ENCODE measurements around the gene VMP1. TPM values are rescaled to one million over a fixed set of nuclear protein-coding genes. Genes with fewer than 3 reads are reported as not detected.
A peak's percentile ranks its signal among the peaks of the same experiment; 100 is the strongest.

VMP1 gene
- total RNA-seq, result 100 to 1,000 TPM; 398 to 408 TPM

DNA sequence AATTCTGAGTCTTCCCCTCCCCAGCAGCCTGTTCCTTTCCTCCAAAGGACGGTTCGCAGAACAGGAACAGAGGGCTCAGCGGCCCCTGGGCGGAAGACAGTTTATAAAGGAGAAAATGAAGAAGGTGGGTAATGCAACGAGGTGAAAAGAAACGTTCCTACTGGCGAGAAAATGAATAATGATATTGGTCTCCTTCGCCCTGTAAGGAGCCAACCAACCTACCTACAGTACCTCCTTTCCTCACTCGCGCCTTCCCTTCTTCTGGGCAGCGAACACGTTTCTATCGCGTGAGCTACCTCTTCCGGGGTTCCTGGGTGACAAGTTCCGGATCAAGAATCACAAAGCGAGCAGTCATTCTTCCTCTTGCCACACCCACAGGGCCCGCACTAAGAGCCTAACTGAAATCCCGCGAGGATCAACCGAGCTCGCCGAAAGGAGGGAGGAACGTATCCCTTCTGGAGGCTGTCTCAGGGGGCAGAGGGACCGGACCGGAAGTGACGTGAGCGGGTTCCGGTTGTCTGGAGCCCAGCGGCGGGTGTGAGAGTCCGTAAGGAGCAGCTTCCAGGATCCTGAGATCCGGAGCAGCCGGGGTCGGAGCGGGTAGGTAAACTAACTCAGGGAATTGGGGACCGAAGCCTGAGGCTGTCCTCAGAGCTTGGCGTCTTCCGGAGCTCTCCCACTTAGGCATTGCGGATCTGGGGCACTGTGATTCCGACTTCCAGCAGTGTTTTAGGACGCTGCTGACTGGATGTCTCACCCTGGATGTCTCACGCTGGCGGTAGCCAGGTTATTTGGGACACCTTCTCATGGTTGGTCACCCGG, at the start of gene VMP1, which contains the start of gene PTRH2:
TSS of gene VMP1 (plus strand) at position 506 of the 822 bp plus-strand sequence. CDS start 23,793 bp downstream, outside the sequence.
TSS of gene PTRH2 (minus strand) at position 282 of the 822 bp plus-strand sequence. CDS start 9,452 bp downstream, outside the sequence.
- H3K27me3 Mint-ChIP-seq, result no peaks in the 10 kb centered on the region
- DNase-seq, result peak; percentile 95
- H3K27ac Mint-ChIP-seq, result peak within 1 kb of the TSS; percentile 91
- CTCF ChIA-PET, result interaction anchor here (0.9 to 2.2 kb wide), 10 partner anchors 32 to 378 kb away, joined by 3 to 7 read pairs (median 4); partner anchors contain the start of gene CLTC
- peaks cover 22% of the 10 kb centered on the region for H3K36me3 Mint-ChIP-seq (ENCODE audit: low read depth)
- H3K4me1 Mint-ChIP-seq, result peaks cover 49% of the 10 kb centered on the region
- H3K9me3 Mint-ChIP-seq, result no peaks in the 10 kb centered on the region
- peak within 1 kb of the TSS; percentile 98 for H3K4me3 Mint-ChIP-seq
- POLR2A ChIA-PET, result interaction anchor here (0.7 to 3.7 kb wide), 28 partner anchors 9 to 552 kb away, joined by 3 to 50 read pairs (median 6); partner anchors contain the start of genes CLTC, DHX40, HEATR6 and PRR11

DNA sequence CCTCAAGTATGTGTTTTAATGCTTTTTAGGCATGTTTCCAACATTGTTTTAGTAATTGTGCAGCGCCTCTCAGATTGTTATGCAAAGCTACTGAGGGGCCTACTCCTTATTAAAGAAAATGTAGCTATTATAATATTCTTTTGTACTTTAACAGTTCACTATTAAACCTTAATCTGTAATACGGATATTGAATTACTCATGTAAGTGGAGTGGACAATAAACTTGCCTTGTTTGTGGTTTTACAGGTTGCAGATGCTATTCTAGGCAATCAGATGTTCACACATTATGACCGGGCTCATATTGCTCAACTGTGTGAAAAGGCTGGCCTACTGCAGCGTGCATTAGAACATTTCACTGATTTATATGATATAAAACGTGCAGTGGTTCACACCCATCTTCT, 41.2 kb upstream of the VMP1 start:
- H3K4me3 Mint-ChIP-seq, result no peak overlapping the region
- no peak for DNase-seq
- ChIA-PET CTCF (no interaction called here), POLR2A (no interaction called here)
- no peaks in the 10 kb centered on the region for H3K27me3 Mint-ChIP-seq
- H3K4me1 Mint-ChIP-seq, result peaks cover 22% of the 10 kb centered on the region
- H3K9me3 Mint-ChIP-seq, result no peaks in the 10 kb centered on the region
- no peak overlapping the region for H3K27ac Mint-ChIP-seq
- H3K36me3 Mint-ChIP-seq (ENCODE audit: low read depth), result peaks cover 77% of the 10 kb centered on the region

DNA sequence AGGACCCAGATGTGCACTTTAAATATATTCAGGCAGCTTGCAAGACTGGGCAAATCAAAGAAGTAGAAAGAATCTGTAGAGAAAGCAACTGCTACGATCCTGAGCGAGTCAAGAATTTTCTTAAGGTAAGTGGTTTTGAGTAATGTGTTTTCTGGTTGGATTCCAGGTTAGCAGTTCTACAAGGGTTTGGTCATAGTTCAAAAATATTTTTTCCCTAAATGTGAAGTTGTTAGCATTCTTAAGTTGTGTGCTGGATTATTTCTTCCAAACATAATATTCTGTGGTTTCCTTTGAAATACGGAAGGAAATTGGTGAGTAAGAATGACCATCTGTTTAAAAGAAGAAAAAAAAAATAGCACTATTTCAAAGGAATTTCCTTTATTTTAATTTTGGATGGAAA, 38.6 kb upstream of the VMP1 start:
- peaks cover 31% of the 10 kb centered on the region for H3K4me1 Mint-ChIP-seq
- ChIA-PET POLR2A (interaction anchor here (1.0 to 3.1 kb wide), 3 partner anchors 8 to 49 kb away, joined by 4 to 8 read pairs (median 5); partner anchors contain the start of gene CLTC), CTCF (interaction anchor here (0.9 to 1.5 kb wide), 2 partner anchors 33 to 352 kb away, joined by 3 to 5 read pairs; no protein-coding TSS in a partner anchor)
- no peaks in the 10 kb centered on the region for H3K27me3 Mint-ChIP-seq
- H3K9me3 Mint-ChIP-seq, result no peaks in the 10 kb centered on the region
- no peak for DNase-seq
- H3K4me3 Mint-ChIP-seq, result no peak overlapping the region
- peaks cover 78% of the 10 kb centered on the region for H3K36me3 Mint-ChIP-seq (ENCODE audit: low read depth)
- H3K27ac Mint-ChIP-seq, result peak overlapping the region; percentile 40

DNA sequence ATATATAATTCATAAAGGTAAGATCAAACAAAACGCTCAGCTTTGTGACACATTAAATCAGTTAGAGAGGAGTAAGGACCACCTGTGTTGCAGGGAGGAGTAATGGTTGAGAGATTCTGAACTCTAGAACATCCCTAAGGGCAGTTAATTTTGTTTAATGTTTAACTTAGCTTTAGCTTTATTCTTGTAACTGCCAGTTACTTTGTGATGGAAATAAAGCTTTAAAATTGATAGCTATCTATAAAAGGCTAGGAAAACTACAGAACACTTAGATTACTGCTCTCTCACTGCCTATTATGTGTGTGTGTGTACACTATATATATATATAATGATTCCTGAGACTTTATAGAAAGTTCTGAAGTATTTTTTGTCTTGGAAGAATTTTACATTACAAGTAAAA, 38.0 kb upstream of the VMP1 start:
- peaks cover 31% of the 10 kb centered on the region for H3K4me1 Mint-ChIP-seq
- no peaks in the 10 kb centered on the region for H3K27me3 Mint-ChIP-seq
- no peaks in the 10 kb centered on the region for H3K9me3 Mint-ChIP-seq
- CTCF ChIA-PET, result interaction anchor here (0.9 to 1.5 kb wide), 2 partner anchors 34 to 353 kb away, joined by 3 to 5 read pairs; no protein-coding TSS in a partner anchor
- no peak for DNase-seq
- no peak overlapping the region for H3K4me3 Mint-ChIP-seq
- peak overlapping the region; percentile 10 for H3K27ac Mint-ChIP-seq
- POLR2A ChIA-PET, result interaction anchor here (1.0 to 3.1 kb wide), 5 partner anchors 9 to 169 kb away, joined by 3 to 8 read pairs (median 4); partner anchors contain the start of gene CLTC
- peaks cover 77% of the 10 kb centered on the region for H3K36me3 Mint-ChIP-seq (ENCODE audit: low read depth)

DNA sequence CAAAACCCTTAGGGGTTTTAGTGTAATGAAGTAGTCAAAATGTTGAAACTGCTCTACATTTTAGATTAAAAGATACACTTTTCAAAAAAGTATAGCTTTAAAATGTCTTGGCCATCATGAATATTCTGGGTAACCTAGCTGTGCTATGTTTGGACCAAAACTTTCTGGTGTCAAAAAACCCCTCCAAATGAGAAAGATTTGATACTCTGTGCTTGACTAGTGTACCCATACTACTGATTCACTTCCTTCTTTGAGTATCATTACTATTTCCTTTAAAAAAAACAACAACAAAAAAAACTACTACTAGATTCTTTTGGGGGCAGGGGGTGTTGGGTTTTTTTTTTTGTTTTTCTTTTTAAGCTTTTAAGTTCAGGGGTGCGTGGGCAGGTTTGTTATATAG, 37.5 kb upstream of the VMP1 start:
- Mint-ChIP-seq H3K27ac (peak overlapping the region; percentile 12), H3K27me3 (no peaks in the 10 kb centered on the region), H3K4me3 (no peak overlapping the region), H3K4me1 (peaks cover 31% of the 10 kb centered on the region), H3K36me3 (ENCODE audit: low read depth) (peaks cover 77% of the 10 kb centered on the region), H3K9me3 (no peaks in the 10 kb centered on the region)
- POLR2A ChIA-PET, result interaction anchor here (1.0 to 3.1 kb wide), 5 partner anchors 9 to 168 kb away, joined by 3 to 10 read pairs (median 5); partner anchors contain the start of gene CLTC
- CTCF ChIA-PET, result interaction anchor here (0.9 to 1.5 kb wide), 2 partner anchors 35 to 353 kb away, joined by 3 to 5 read pairs; no protein-coding TSS in a partner anchor
- no peak for DNase-seq

DNA sequence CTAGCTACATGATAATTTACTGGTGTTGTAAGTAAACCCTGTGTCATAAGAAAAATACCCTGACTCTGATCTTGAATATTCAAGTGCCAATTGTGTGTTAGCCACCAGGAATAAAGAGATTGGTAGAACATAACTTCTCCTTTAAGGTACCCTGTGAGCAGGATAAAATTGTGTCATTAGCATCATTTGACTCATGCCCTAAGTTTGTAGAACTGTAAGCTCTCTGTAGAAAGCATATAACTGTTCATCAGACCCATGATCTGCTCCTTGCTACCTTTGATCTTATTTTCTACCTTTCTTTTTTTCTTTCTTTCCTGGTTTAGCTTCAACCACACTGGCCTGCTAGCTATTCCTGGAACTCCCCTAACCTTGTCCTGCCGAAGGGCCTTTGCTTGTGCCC, 36.1 kb upstream of the VMP1 start:
- H3K4me3 Mint-ChIP-seq, result no peak overlapping the region
- no peaks in the 10 kb centered on the region for H3K27me3 Mint-ChIP-seq
- peaks cover 31% of the 10 kb centered on the region for H3K4me1 Mint-ChIP-seq
- peaks cover 73% of the 10 kb centered on the region for H3K36me3 Mint-ChIP-seq (ENCODE audit: low read depth)
- no peak overlapping the region for H3K27ac Mint-ChIP-seq
- ChIA-PET POLR2A (interaction anchor here (1.1 to 3.1 kb wide), 5 partner anchors 11 to 221 kb away, joined by 3 to 10 read pairs (median 4); partner anchors contain the start of genes CLTC and TUBD1), CTCF (interaction anchor here (0.6 kb wide), 1 partner anchor 151 kb away, joined by 4 read pairs; no protein-coding TSS in a partner anchor)
- DNase-seq, result no peak
- no peaks in the 10 kb centered on the region for H3K9me3 Mint-ChIP-seq

DNA sequence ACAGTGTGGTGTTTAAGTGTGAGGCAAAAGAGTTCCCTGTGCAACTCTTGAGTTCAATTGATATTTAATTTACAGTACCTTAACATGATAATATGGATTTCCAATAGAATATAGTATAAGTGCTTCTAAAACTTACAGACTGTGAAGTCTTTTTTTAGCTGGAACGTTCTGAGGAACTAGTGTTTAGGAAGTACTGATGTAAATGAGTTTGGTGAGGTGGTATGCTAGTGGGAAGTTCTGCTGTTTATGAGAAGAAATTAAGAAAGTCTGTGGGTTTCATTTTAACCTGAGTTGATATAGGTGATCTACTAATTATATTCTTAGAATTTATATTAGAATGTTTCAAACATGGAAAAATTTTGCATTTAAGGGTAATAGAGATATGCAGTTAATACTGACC, 32.2 kb upstream of the VMP1 start:
- no peak for DNase-seq
- H3K9me3 Mint-ChIP-seq, result no peaks in the 10 kb centered on the region
- no peak overlapping the region for H3K27ac Mint-ChIP-seq
- peaks cover 14% of the 10 kb centered on the region for H3K4me1 Mint-ChIP-seq
- POLR2A ChIA-PET, result interaction anchor here (1.1 to 3.9 kb wide), 5 partner anchors 26 to 55 kb away, joined by 3 to 14 read pairs (median 3); partner anchors contain the start of genes CLTC and PTRH2
- CTCF ChIA-PET, result interaction anchor here (1.5 kb wide), 1 partner anchor 32 kb away, joined by 4 read pairs; the partner anchor contains the start of genes PTRH2 and VMP1
- no peak overlapping the region for H3K4me3 Mint-ChIP-seq
- H3K27me3 Mint-ChIP-seq, result no peaks in the 10 kb centered on the region
- peaks cover 67% of the 10 kb centered on the region for H3K36me3 Mint-ChIP-seq (ENCODE audit: low read depth)

DNA sequence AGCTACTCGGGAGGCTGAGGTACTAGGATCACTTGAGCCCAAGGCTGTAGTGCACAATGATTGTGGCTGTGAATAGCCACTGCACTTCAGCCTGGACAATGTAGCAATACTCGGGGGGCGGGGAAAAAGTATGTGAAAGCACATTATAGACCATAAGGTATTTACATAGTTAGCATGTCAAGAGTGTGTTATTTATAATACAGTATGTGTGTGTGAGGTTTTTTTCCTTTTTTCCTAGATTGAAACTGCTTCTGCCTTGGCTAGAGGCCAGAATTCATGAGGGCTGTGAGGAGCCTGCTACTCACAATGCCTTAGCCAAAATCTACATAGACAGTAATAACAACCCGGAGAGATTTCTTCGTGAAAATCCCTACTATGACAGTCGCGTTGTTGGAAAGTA, 30.7 kb upstream of the VMP1 start:
- CTCF ChIA-PET, result no interaction called here
- H3K27me3 Mint-ChIP-seq, result no peaks in the 10 kb centered on the region
- no peak overlapping the region for H3K27ac Mint-ChIP-seq
- POLR2A ChIA-PET, result interaction anchor here (3.9 kb wide), 1 partner anchor 57 kb away, joined by 14 read pairs; the partner anchor contains the start of gene CLTC
- peaks cover 6% of the 10 kb centered on the region for H3K4me1 Mint-ChIP-seq
- H3K4me3 Mint-ChIP-seq, result no peak overlapping the region
- no peaks in the 10 kb centered on the region for H3K9me3 Mint-ChIP-seq
- DNase-seq, result no peak
- peaks cover 66% of the 10 kb centered on the region for H3K36me3 Mint-ChIP-seq (ENCODE audit: low read depth)

DNA sequence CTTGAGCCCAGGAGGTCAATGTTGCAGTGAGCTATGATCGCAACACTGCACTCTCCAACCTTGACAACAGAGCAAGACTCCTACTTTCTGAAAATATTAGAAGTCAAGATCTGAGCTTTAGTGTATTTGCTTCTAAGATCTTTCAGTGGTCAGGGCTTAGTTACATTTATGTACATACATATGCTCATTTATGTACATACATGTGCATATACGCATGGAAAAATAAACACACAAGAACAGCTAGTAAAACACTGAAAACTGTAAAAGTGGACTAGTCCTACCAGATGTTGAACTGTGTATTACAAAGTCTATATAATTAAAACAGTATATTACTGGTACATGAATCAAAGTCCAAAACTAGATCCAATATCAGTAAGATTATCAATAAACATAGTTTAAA, 28.5 kb upstream of the VMP1 start:
- no peak for DNase-seq
- POLR2A ChIA-PET, result interaction anchor here (0.9 kb wide), 1 partner anchor 9 kb away, joined by 3 read pairs; no protein-coding TSS in a partner anchor
- H3K4me1 Mint-ChIP-seq, result no peaks in the 10 kb centered on the region
- H3K4me3 Mint-ChIP-seq, result no peak overlapping the region
- H3K27me3 Mint-ChIP-seq, result no peaks in the 10 kb centered on the region
- H3K9me3 Mint-ChIP-seq, result no peaks in the 10 kb centered on the region
- CTCF ChIA-PET, result no interaction called here
- H3K36me3 Mint-ChIP-seq (ENCODE audit: low read depth), result peaks cover 76% of the 10 kb centered on the region
- no peak overlapping the region for H3K27ac Mint-ChIP-seq

DNA sequence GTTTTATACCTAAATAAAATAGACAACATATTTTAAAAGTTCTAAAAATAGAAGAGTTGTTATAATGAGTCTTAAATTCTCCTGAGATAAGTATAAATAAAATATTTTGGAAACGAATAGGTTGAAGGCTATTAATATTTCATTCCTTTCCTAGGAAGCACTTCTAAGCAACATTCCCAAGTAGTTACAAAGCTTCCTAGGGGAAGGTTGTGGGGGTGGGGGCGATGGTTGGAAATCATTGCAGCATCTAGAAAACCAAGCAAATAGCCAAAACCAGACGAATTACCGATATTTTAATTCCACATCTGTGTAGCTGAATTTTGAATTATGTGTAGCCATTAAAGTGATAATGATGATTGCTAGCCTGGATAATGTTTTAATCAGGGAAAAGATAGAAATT, 27.1 kb upstream of the VMP1 start:
- ChIA-PET CTCF (no interaction called here), POLR2A (no interaction called here)
- DNase-seq, result no peak
- Mint-ChIP-seq H3K27ac (no peak overlapping the region), H3K4me3 (no peak overlapping the region), H3K9me3 (no peaks in the 10 kb centered on the region), H3K27me3 (no peaks in the 10 kb centered on the region), H3K4me1 (no peaks in the 10 kb centered on the region), H3K36me3 (ENCODE audit: low read depth) (peaks cover 72% of the 10 kb centered on the region)

DNA sequence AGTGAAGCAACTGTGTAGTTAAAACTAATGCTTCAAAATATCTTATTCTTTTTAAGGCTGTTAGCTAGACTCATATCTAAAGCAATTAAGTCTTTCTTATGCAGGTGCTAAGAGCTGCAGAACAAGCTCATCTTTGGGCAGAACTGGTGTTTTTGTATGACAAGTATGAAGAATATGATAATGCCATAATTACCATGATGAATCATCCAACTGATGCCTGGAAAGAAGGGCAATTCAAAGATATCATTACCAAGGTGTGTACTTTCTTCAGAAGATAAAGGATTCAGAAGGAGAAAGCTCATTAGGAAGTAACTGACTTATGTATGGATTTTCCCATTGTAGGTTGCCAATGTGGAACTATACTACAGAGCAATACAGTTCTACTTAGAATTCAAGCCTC, 24.2 kb upstream of the VMP1 start:
- DNase-seq, result no peak
- Mint-ChIP-seq H3K27ac (no peak overlapping the region), H3K36me3 (ENCODE audit: low read depth) (peaks cover 74% of the 10 kb centered on the region), H3K4me3 (no peak overlapping the region), H3K4me1 (no peaks in the 10 kb centered on the region), H3K27me3 (no peaks in the 10 kb centered on the region), H3K9me3 (no peaks in the 10 kb centered on the region)
- CTCF ChIA-PET, result interaction anchor here (0.5 kb wide), 1 partner anchor 127 kb away, joined by 3 read pairs; no protein-coding TSS in a partner anchor
- POLR2A ChIA-PET, result interaction anchor here (0.6 to 1.6 kb wide), 3 partner anchors 23 to 943 kb away, joined by 3 to 4 read pairs (median 3); partner anchors contain the start of gene RPS6KB1

DNA sequence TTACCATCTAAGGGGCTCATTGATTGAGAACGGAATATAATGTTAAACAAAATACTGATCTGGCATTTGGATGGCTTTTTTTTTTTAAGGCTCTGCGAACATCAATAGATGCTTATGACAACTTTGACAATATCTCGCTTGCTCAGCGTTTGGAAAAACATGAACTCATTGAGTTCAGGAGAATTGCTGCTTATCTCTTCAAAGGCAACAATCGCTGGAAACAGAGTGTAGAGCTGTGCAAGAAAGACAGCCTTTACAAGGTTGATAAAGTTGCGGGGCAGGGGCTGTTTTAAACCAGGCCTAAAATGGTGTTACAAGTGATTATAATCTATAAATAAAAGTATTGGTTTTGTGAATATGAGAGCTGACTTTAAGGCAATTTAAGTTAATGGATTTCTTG, 22.5 kb upstream of the VMP1 start:
- H3K4me3 Mint-ChIP-seq, result no peak overlapping the region
- no peaks in the 10 kb centered on the region for H3K27me3 Mint-ChIP-seq
- ChIA-PET POLR2A (interaction anchor here (1.1 kb wide), 1 partner anchor 10 kb away, joined by 3 read pairs; no protein-coding TSS in a partner anchor), CTCF (no interaction called here)
- peaks cover 7% of the 10 kb centered on the region for H3K4me1 Mint-ChIP-seq
- no peak overlapping the region for H3K27ac Mint-ChIP-seq
- H3K36me3 Mint-ChIP-seq (ENCODE audit: low read depth), result peaks cover 77% of the 10 kb centered on the region
- no peak for DNase-seq
- no peaks in the 10 kb centered on the region for H3K9me3 Mint-ChIP-seq
